ENCODE measurements around the gene DNAJB7. TPM values are rescaled to one million over a fixed set of nuclear protein-coding genes. Genes with fewer than 3 reads are reported as not detected.
A peak's percentile ranks its signal among the peaks of the same experiment; 100 is the strongest.

DNAJB7 gene
- total RNA-seq, 1 donor: not detected

- Histone ChIP-seq H3K27ac (ENCODE audit: low read depth, low read length) (no peak overlapping the region), H3K27me3 (ENCODE audit: insufficient read depth, low read length) (no peaks in the 10 kb centered on the region), H2AFZ (ENCODE audit: low read length) (no peak overlapping the region), H3K4me2 (ENCODE audit: insufficient read depth, low read length) (no peak overlapping the region), H3K36me3 (ENCODE audit: insufficient read depth, low read length) (peaks cover 84% of the 10 kb centered on the region), H4K20me1 (ENCODE audit: insufficient read depth, low read length) (peaks cover 13% of the 10 kb centered on the region), H3K4me3 (ENCODE audit: insufficient read depth, low read length) (no peak overlapping the region), H3K9me3 (ENCODE audit: low read depth, low read length) (no peaks in the 10 kb centered on the region), H3K4me1 (ENCODE audit: insufficient read depth, low read length) (no peaks in the 10 kb centered on the region), H3K79me2 (ENCODE audit: insufficient read depth, low read length) (peaks cover 93% of the 10 kb centered on the region)
- DNase-seq (ENCODE audit: insufficient read length, low spot score, missing footprints): peak; percentile 41
- TF ChIP-seq CTCF (IDR thresholded peaks at IDR 0.05; ENCODE audit: extremely low read depth, low read depth, low read length): no peak
Observed at GRCh38 chr22:40844951-40845350, 17.0 kb downstream of the DNAJB7 start.

GRCh38 chr22:40838486-40838885, 23.4 kb downstream of the DNAJB7 start:
- no peak overlapping the region for H3K4me3 ChIP-seq (ENCODE audit: insufficient read depth, low read length)
- no peak overlapping the region for H2AFZ ChIP-seq (ENCODE audit: low read length)
- H3K9me3 ChIP-seq (ENCODE audit: low read depth, low read length): no peaks in the 10 kb centered on the region
- no peak for DNase-seq (ENCODE audit: insufficient read length, low spot score, missing footprints)
- H3K79me2 ChIP-seq (ENCODE audit: insufficient read depth, low read length): peaks cover 72% of the 10 kb centered on the region
- H3K36me3 ChIP-seq (ENCODE audit: insufficient read depth, low read length): peaks cover 84% of the 10 kb centered on the region
- peaks cover 22% of the 10 kb centered on the region for H4K20me1 ChIP-seq (ENCODE audit: insufficient read depth, low read length)
- H3K4me2 ChIP-seq (ENCODE audit: insufficient read depth, low read length): no peak overlapping the region
- H3K4me1 ChIP-seq (ENCODE audit: insufficient read depth, low read length): no peaks in the 10 kb centered on the region
- no peak overlapping the region for H3K27ac ChIP-seq (ENCODE audit: low read depth, low read length)
- no peak for TF ChIP-seq CTCF (IDR thresholded peaks at IDR 0.05; ENCODE audit: extremely low read depth, low read depth, low read length)
- H3K27me3 ChIP-seq (ENCODE audit: insufficient read depth, low read length): no peaks in the 10 kb centered on the region

- peaks cover 48% of the 10 kb centered on the region for H3K79me2 ChIP-seq (ENCODE audit: insufficient read depth, low read length)
- no peak overlapping the region for H3K4me3 ChIP-seq (ENCODE audit: insufficient read depth, low read length)
- no peaks in the 10 kb centered on the region for H3K9me3 ChIP-seq (ENCODE audit: low read depth, low read length)
- no peak overlapping the region for H3K27ac ChIP-seq (ENCODE audit: low read depth, low read length)
- no peak for DNase-seq (ENCODE audit: insufficient read length, low spot score, missing footprints)
- no peak overlapping the region for H2AFZ ChIP-seq (ENCODE audit: low read length)
- no peaks in the 10 kb centered on the region for H3K27me3 ChIP-seq (ENCODE audit: insufficient read depth, low read length)
- H3K4me2 ChIP-seq (ENCODE audit: insufficient read depth, low read length): no peak overlapping the region
- peaks cover 86% of the 10 kb centered on the region for H3K36me3 ChIP-seq (ENCODE audit: insufficient read depth, low read length)
- TF ChIP-seq CTCF (IDR thresholded peaks at IDR 0.05; ENCODE audit: extremely low read depth, low read depth, low read length): no peak
- H4K20me1 ChIP-seq (ENCODE audit: insufficient read depth, low read length): peaks cover 15% of the 10 kb centered on the region
- no peaks in the 10 kb centered on the region for H3K4me1 ChIP-seq (ENCODE audit: insufficient read depth, low read length)
Observed at GRCh38 chr22:40834619-40835018, 27.3 kb downstream of the DNAJB7 start.

GRCh38 chr22:40829131-40829530, 32.8 kb downstream of the DNAJB7 start:
- Histone ChIP-seq H3K36me3 (ENCODE audit: insufficient read depth, low read length) (peaks cover 68% of the 10 kb centered on the region), H3K4me2 (ENCODE audit: insufficient read depth, low read length) (no peak overlapping the region), H3K79me2 (ENCODE audit: insufficient read depth, low read length) (peaks cover 17% of the 10 kb centered on the region), H2AFZ (ENCODE audit: low read length) (no peak overlapping the region), H4K20me1 (ENCODE audit: insufficient read depth, low read length) (peaks cover 4% of the 10 kb centered on the region), H3K27ac (ENCODE audit: low read depth, low read length) (no peak overlapping the region), H3K4me1 (ENCODE audit: insufficient read depth, low read length) (no peaks in the 10 kb centered on the region), H3K9me3 (ENCODE audit: low read depth, low read length) (no peaks in the 10 kb centered on the region), H3K27me3 (ENCODE audit: insufficient read depth, low read length) (no peaks in the 10 kb centered on the region), H3K4me3 (ENCODE audit: insufficient read depth, low read length) (no peak overlapping the region)
- TF ChIP-seq CTCF (IDR thresholded peaks at IDR 0.05; ENCODE audit: extremely low read depth, low read depth, low read length): no peak
- DNase-seq (ENCODE audit: insufficient read length, low spot score, missing footprints): no peak
